ES-I3 (cell line): Measurements from ENCODE around the gene SCUBE1.

ENCODE experiments used
- H3K36me3 ChIP-seq: 2 replicates; pipeline ENCODE4 v1.6.1; 2013; ENCODE audit warnings: mild to moderate bottlenecking, low read length, control low read depth, moderate library complexity; ENCODE audit not compliant: insufficient read depth
- H3K4me1 ChIP-seq: 2 replicates; pipeline ENCODE4 v1.6.1; 2013; ENCODE audit warnings: mild to moderate bottlenecking, control low read depth, low read length; ENCODE audit not compliant: insufficient read depth
- H3K9ac ChIP-seq: 2 replicates; pipeline ENCODE4 v1.6.1; 2013; ENCODE audit warnings: low read depth, mild to moderate bottlenecking, low read length, moderate library complexity
- H3K9me3 ChIP-seq: 2 replicates; pipeline ENCODE4 v1.6.1; 2013; ENCODE audit warnings: mild to moderate bottlenecking, low read length, moderate library complexity; ENCODE audit not compliant: control insufficient read depth, insufficient read depth

Gene SCUBE1

GRCh38 chr22:43267332-43267980 lies 75.7 kb downstream of the SCUBE1 start:
- Histone ChIP-seq H3K36me3 (no peaks in the 10 kb centered on the region), H3K9me3 (no peaks in the 10 kb centered on the region), H3K9ac (no peak overlapping the region), H3K4me1 (no peaks in the 10 kb centered on the region)

DNA sequence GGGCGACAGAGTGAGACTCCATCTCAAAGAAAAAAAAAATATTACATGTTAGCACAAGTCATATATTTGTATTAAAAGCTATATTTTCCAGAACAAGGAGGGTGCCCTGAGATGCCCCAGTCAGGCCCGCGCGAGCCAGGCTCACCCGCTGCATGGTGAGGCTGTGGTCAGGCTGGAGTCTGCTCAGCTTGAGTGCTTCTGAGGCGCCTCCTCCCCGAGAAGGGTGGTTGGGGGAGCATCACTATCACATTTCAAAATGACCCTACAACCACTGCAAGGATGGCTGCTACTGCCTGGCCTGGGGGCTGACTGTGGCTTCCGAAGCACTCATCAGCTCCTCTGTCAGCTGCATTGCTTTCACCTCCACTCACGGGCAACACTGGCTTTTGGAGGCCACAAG lies 77.1 kb downstream of the SCUBE1 start:
- no peak overlapping the region for H3K9ac ChIP-seq
- no peaks in the 10 kb centered on the region for H3K9me3 ChIP-seq
- H3K4me1 ChIP-seq, result no peaks in the 10 kb centered on the region
- no peaks in the 10 kb centered on the region for H3K36me3 ChIP-seq

GRCh38 chr22:43263645-43264514 lies 79.3 kb downstream of the SCUBE1 start:
- Histone ChIP-seq H3K9ac (no peak overlapping the region), H3K4me1 (peaks cover 9% of the 10 kb centered on the region), H3K9me3 (no peaks in the 10 kb centered on the region), H3K36me3 (no peaks in the 10 kb centered on the region)

DNA sequence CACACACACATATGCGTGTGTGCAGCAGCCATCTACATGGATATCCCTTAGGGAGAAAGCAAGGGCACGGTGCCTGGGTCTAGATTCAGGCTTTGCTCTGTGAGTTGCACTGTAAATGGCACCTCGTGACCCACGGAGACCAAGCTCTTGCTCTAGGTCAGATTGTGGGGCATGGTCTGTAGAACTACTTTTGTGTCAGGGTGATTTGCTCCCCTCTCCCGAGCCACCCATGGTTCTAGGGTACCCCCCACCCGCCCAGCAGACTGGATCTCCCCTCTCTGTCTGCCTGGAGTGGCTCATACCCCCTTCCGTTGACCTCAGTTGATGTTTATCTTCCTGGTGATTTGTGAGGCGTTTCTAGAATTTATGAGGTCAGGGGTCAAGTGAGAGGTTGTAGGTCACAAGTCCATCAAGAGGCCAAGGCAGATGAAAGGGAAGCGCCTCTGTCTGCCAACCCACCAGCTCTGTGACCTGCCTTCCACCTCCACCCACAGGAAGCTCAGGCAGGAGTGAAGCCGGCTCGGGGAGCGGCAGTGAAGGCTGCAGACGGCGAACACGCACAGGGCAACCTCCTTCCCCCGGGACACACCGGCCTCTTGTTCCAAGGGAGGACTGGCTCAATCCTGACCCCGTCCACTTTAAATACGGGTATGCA lies 80.1 kb downstream of the SCUBE1 start:
- Histone ChIP-seq H3K9ac (no peak overlapping the region), H3K9me3 (no peaks in the 10 kb centered on the region), H3K4me1 (peaks cover 9% of the 10 kb centered on the region), H3K36me3 (no peaks in the 10 kb centered on the region)

GRCh38 chr22:43260331-43261231 lies 82.6 kb downstream of the SCUBE1 start:
- Histone ChIP-seq H3K9me3 (no peaks in the 10 kb centered on the region), H3K9ac (no peak overlapping the region), H3K4me1 (peaks cover 9% of the 10 kb centered on the region), H3K36me3 (no peaks in the 10 kb centered on the region)

- Histone ChIP-seq H3K36me3 (no peaks in the 10 kb centered on the region), H3K9me3 (no peaks in the 10 kb centered on the region), H3K9ac (no peak overlapping the region), H3K4me1 (peaks cover 9% of the 10 kb centered on the region)
Observed at GRCh38 chr22:43257961-43258360, 85.2 kb downstream of the SCUBE1 start.

DNA sequence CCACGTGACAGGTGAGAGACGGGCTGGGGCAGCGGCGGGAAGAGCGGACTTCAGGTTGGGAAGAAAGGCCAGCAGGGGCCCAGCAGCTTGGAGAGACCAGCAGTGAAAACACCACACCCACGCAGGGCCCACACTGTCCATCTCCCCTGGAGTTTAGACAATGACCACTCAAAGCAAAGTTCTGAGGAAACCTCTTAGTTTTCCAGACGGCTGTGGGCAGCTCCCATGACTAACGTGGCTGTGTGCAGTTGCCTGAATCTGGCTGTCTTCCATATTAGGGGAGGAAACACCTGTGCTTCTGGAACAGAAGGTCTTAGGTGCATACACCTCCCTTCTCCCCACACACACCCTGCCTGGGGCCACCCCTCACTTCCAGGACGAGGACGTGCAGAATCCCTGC lies 85.6 kb downstream of the SCUBE1 start:
- Histone ChIP-seq H3K4me1 (peaks cover 9% of the 10 kb centered on the region), H3K9ac (no peak overlapping the region), H3K9me3 (no peaks in the 10 kb centered on the region), H3K36me3 (no peaks in the 10 kb centered on the region)

DNA sequence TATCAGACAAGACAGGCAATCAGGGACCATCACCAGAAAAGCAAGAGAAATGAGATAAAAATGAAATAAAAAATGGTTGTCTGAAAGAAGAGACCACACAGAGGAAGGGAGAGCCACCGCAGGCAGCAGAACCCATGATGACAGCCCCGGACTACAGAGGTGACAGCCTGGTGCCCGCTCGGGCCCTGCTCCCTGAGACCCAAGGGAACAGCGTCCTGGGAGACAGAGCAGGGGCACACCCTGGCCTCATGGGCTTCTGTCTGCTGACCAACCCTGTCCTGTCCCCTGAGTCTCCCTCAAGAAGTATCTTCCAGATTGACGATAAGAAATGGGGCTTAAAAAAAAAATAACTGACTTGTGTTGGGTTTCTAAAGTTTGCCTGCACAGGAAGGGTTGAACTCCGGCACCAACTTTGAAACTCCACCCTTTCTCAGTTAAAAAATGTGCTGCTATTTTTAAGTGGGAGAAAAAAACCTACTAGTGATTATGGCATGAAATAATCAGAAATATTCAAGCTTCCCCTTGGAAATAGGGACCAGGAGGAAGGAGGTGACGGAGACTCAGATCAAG lies 86.1 kb downstream of the SCUBE1 start:
- H3K36me3 ChIP-seq, result no peaks in the 10 kb centered on the region
- no peaks in the 10 kb centered on the region for H3K9me3 ChIP-seq
- peaks cover 9% of the 10 kb centered on the region for H3K4me1 ChIP-seq
- no peak overlapping the region for H3K9ac ChIP-seq

DNA sequence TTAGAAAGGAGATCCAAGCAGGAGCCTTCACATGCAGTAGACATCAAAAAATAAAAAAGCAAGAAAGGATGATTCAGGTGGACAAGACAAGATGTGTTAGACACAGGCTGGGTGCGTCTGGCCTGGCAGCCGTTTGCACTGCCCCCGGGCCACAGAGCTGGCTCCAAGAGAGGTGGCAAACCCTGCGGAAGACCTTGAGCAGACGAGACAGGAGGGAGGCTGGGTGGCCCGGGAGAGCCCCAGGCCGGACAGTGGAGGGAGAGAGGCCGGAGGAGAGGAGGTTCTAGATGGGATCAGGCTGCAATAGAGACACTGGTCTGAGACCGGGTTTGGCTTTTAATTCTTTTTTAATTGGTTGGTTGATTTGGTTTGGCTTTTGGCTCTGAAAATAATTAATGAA lies 86.6 kb downstream of the SCUBE1 start:
- Histone ChIP-seq H3K36me3 (no peaks in the 10 kb centered on the region), H3K9ac (no peak overlapping the region), H3K4me1 (peaks cover 9% of the 10 kb centered on the region), H3K9me3 (no peaks in the 10 kb centered on the region)

- Histone ChIP-seq H3K4me1 (peaks cover 5% of the 10 kb centered on the region; the same call in 1 of the 2 replicates), H3K9me3 (no peaks in the 10 kb centered on the region), H3K36me3 (no peaks in the 10 kb centered on the region), H3K9ac (no peak overlapping the region)
Observed at GRCh38 chr22:43255299-43255698, 87.9 kb downstream of the SCUBE1 start.

- no peaks in the 10 kb centered on the region for H3K9me3 ChIP-seq
- no peaks in the 10 kb centered on the region for H3K4me1 ChIP-seq
Observed at GRCh38 chr22:43253839-43254238, 89.3 kb downstream of the SCUBE1 start.

GRCh38 chr22:43252319-43252718 lies 90.9 kb downstream of the SCUBE1 start:
- no peaks in the 10 kb centered on the region for H3K9me3 ChIP-seq
- H3K36me3 ChIP-seq, result no peaks in the 10 kb centered on the region
- no peaks in the 10 kb centered on the region for H3K4me1 ChIP-seq
- no peak overlapping the region for H3K9ac ChIP-seq

More at GRCh38 chr22:43253839-43254238, 89.3 kb downstream of the SCUBE1 start:
- H3K36me3 ChIP-seq, result no peaks in the 10 kb centered on the region
- no peak overlapping the region for H3K9ac ChIP-seq

DNA sequence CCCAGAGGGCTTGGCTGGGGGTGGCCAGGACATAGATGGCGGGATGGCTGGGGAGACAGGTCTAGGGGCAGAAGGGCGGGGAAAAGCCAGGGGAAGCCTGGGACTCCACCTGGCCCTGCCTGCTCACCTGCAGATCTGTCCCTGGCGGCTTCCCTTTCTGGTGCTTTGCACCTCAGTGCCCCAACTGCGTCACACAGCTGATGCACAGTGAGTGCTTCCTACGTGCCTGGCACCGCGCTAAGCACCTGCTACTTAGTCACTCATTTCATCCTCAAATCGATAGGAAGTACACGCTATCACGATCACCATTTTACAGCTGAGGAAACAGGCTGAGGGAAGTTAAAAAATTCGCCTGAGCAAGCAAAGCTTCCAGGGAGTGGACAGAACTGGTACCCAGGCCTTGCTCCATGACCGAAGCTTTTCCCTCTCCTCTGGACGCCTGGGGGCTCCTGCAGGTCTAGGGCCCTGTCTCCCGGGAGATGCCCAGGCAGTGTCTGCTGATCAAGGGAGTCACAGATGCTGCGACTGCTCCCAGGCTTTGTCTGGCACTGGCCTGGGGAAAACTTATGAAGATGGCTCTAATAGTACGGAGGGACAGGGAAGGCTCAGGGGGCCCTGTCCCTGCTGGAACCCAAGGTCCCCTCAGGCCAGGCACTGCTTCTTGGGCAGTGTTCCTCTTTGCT lies 93.2 kb downstream of the SCUBE1 start:
- Histone ChIP-seq H3K4me1 (no peaks in the 10 kb centered on the region), H3K36me3 (no peaks in the 10 kb centered on the region), H3K9me3 (no peaks in the 10 kb centered on the region), H3K9ac (no peak overlapping the region)
